Stimulated activated CD4-positive, alpha-beta T cell treated with anti-CD3 and anti-CD28 coated beads, Interleukin-15, amount 100 ng/mL, for 24 hours (primary cell): ENCODE data around the gene MAPK13.
"Not testable (repeated sequence)": the region's sequence is repeated elsewhere in the genome, so short reads cannot be mapped to it uniquely, and the experiment has no call there.

Experiments
- DNase-seq: peaks from one replicate; pipeline ENCODE4 v3.0.0-alpha.2; 2020

MAPK13 gene

GRCh38 chr6:36129941-36130666 lies at the start of gene MAPK13:
Gene MAPK13, plus strand, starts transcription at chr6:36130513. Its CDS starts 70 bp downstream, at chr6:36130583.
- DNase-seq = peak; percentile 55

DNA sequence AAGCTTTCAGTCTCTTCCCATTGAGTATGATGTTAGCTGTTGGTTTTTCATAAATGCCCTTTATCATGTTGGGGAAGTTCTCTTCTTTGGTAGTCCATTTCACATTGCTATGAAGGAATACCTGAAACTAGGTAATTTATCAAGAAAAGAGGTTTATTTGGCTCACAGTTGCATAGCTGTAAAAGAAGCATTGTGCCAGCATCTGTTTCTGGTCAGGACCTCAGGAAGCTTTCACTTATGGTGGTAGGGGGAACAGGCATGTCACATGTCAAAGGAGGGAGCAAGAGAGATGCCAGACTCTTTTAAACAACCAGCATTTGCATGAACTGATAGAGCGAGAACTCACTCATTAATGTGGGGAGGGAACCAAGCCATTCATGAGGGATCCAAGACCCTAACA lies 48.0 kb upstream of the MAPK13 start:
- no peak for DNase-seq

DNA sequence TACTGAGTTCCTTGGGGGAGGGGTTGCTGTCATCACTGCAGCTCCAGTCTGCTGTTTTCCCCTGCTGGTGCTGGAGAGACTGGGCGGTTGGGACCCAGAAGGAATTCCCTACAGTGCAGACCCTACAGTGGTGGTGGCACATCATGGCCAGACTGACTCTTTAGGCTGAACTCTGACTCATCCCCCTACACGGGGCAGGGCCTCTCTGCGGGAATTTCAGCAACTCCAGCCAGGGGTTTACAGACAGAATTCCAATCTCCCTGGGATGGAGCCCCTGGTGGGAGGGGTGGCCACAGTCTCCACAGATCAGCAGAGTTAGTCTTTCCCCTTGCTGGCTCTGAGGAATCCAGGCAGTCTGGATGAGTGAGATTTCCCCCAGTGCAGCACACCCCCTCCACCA lies 46.9 kb upstream of the MAPK13 start:
- DNase-seq = no peak

- not testable (repeated sequence) for DNase-seq
Observed at GRCh38 chr6:36088204-36088603, 42.1 kb upstream of the MAPK13 start.

DNA sequence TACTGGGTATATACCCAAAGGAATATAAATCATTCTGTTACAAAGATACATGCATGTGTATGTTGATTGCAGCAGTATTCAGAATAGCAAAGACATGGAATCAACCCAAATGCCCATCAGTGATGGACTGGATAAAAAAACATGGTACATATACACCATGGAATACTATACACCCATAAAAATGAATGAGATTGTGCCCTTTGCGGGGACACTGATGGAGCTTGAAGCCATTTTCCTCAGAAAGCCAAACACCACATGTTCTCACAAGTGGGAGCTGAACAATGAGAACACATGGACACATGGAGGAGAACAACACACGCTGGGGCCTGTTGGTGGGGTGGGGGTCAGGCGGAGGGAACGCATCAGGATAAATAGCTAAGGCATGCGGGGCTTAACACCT lies 41.3 kb upstream of the MAPK13 start:
- no peak for DNase-seq

GRCh38 chr6:36094238-36094637 lies 36.1 kb upstream of the MAPK13 start:
- DNase-seq = no peak

DNA sequence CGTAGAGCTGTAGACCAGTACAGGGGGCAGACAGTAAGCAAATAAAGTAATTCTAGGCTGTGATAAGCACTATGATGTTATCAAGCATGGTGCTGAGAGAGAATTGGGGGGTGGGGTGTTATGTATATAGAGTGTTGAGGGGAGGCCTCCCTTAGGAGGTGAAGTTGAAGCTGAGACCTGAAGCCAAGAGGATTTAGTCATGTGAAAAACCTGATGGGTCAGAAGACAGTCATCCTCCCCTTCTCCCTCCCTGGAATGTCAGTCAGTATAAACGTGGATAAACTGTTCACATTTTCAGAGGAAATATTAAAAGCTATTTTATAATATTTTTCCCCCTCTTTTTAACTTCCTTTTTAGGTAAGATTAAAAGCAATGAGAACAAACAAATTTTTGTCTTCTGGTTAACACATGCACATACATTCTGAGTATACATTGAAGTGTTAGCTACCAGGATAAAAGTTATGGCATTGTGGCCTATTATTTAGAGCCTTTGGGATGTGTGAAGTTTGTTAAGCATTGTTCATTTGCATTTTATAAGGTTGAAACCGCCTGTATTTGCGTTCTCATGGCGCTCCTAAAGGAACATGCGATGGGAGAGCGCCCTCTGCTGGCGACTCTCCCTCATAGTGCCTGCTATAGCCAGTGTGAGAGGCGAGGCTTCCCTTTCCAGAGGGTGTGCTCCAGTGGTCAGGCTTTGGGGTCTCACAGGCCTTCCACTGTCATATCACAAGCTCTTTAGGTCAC lies 35.4 kb upstream of the MAPK13 start:
- DNase-seq = peak; percentile 85

GRCh38 chr6:36095497-36096391 lies 34.6 kb upstream of the MAPK13 start:
- DNase-seq = no peak

DNA sequence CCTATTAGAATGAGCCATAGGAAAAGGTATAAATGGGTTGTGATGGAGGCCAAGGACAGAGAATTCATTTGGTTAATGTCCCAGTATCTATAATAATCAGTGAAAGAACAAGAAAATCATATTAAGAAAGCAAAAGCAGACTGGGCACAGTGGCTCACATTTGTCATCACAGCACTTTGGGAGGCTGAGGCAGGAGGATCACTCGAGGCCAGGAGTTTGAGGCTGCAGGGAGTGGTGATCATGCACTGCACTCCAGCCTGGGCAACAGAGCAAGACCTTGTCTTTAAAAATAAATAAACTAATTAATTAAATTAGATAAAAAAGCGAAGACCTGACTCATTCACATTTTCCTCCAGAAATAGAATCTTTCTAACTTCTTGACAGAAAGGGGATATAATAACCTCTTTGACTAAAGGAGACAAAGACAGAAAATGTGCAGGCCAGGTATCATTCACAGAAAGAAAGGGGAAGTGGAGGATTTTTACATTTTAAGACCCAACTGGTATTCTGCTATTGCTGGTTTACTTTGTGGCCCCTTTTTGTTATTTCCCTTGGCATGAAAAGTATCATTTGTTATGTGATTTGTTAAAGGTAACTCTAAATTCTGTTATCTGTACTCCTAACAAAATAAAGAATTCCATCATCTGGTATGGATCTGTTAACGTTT lies 31.9 kb upstream of the MAPK13 start:
- DNase-seq = no peak

DNA sequence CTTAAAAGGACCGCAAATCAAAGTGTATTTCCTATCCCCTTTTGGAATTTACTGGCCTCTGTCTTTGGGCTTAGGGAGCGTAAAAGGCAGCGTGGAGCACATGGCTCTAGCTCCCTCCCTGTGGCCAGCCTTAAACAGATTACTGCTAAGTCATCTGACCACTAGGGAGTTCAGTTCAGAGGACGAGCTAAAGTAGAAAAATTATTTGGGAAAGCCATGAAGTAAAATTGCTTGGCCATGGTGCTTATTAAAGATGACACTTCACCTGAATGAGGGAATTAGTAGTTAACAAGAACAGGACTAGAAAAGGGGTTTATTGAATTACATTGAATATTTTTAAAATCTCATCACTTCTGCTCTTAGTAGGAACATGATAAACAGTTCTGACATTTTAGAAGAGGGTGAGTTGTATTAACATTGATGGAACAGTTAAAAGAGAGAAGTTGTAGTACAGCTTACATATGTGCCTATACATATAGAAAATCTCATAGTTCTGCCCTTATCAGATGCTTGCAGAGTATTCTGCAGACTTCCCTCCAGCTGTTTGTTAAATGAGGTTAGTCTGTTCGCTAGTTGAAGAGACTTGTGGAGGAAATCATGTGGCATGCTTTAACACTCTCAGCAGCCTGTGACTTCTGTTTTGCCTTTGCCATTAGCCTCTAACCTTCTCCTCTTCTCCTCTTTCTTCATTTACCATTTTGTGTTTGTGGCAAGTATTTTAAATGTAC lies 31.2 kb upstream of the MAPK13 start:
- no peak for DNase-seq

DNA sequence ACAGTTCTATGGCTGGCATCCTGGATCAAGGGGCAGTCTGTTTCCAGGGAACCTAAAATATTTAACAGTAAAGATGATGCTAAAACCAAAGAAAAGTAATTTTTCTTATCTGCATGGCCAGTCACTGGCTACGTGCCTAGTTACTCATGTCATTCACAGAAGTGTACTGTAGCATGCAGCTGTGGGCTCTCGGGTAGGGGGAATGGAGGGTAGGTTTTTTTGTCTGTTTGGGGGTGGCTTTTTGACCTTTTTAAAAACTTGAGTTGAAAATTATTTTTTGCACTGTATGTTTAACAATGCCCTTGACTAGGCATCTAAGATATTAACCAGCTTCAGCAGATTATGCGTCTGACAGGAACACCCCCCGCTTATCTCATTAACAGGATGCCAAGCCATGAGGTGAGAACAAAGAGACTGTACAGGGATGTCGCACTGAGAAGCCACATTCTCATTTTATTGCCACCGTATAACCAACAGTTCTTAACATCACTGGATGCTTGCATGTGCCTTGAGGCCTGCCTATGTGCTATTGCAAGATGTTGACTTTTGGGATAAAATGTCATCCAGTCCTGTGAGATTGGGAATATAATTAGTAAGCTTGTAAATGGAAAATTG lies 30.3 kb upstream of the MAPK13 start:
- no peak for DNase-seq

DNA sequence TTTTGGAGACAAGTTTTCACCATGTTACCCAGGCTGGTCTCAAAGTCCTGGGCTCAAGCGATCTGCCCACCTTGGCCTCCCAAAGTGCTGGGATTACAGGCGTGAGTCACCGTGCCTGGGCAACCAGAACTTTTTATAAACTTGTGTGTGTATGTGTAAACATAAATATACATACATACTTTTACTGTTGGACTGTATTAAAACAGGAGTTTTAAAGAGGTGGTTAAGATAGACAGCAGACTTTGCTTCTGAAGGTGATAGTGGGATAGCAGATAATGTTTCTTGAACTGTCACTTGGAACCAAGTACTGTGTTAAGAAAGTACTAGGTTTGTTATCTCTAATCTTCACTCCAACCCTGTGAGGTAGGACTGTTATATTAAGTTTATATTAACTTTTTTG lies 28.6 kb upstream of the MAPK13 start:
- DNase-seq = no peak

- no peak for DNase-seq
Observed at GRCh38 chr6:36102853-36103252, 27.5 kb upstream of the MAPK13 start.

DNA sequence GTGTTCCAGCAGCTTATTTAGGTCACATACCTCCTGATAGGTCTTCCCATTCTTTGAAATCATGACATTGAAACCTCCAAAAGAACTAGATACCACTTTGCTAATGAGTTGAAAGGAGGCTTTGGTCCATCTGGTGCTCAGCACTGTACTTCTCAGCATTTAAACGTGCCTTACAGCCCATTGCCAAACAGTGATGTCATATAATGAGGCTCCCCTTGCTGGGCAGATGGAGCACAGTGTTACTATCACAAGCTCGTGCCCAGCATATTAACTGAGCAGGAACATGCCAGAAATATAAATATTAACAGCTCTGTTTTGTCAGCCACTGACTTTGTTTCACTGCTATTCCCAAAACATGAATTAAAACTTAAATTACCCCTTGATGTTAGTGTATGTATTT lies 25.5 kb upstream of the MAPK13 start:
- DNase-seq = no peak

GRCh38 chr6:36109092-36109491 lies 21.2 kb upstream of the MAPK13 start:
- DNase-seq = no peak

- DNase-seq = no peak
Observed at GRCh38 chr6:36110050-36110449, 20.3 kb upstream of the MAPK13 start.

GRCh38 chr6:36110863-36111262 lies 19.4 kb upstream of the MAPK13 start:
- DNase-seq = no peak

DNA sequence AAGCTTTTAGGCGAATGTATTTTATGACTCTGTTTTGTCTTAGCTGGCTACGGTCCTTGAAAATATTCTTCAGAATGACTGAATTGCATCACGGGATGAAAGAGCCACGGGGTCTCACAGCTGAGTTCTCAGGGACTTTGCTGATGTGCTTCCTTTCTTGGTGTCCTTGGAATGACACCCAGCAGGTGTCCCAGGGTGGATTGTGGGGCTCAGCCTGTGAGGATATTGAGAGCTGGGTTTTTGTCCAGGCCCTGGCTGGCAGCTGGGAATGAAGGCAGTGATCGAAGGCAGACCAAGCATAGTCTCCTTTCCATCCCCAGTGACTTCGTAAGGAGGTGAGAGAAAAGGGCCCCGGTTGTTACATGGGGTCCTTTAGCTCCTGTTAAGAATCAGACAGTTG lies 18.8 kb upstream of the MAPK13 start:
- no peak for DNase-seq

- no peak for DNase-seq
Observed at GRCh38 chr6:36113049-36113448, 17.3 kb upstream of the MAPK13 start.

DNA sequence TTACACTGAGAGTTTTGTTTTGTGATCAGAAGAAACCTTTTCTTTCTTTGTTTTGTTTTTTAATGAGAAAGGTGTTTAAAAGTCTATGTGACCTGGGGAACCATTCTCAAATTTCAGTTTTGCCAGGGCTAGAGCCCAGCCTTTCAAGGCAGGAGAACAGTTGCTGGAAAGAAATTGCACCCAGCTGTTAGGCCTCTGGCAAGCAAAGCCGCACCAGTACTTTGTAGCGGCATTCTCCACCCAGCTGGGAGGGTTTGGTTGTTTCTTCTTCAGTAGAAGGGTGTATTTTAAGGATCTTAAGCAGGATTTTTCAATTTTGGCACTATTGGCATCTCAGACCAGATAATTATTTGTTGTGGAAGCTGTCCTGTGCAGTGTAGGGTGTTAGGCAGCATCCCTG lies 16.6 kb upstream of the MAPK13 start:
- DNase-seq = no peak

GRCh38 chr6:36114798-36115408 lies 15.4 kb upstream of the MAPK13 start:
- DNase-seq = no peak
